Right cardiac atrium (tissue), 5 donors: ENCODE measurements around the gene FOXE3. TPM values are rescaled to one million over a fixed set of nuclear protein-coding genes. Genes with fewer than 3 reads are reported as not detected.

Experiments used
- ATAC-seq, 2 donors: fragments of 200-7000 bp; cut with Tn5 transposase; one replicate each; pipeline versions ENCODE4 v1.8.0 to v1.9.1; 2020; ENCODE audit warnings: moderate library complexity in 2 of 2, mild to moderate bottlenecking in 1 of 2
- DNase-seq, 3 donors: peaks; one replicate each; pipeline ENCODE4 v3.0.0-alpha.2; 2020
- H3K27ac ChIP-seq: one replicate; pipeline ENCODE4 v1.5.1; 2013; ENCODE audit warnings: mild to moderate bottlenecking, low read length, control low read depth, moderate library complexity
- H3K27me3 ChIP-seq: one replicate; pipeline ENCODE4 v1.6.1; 2013; ENCODE audit not compliant: control insufficient read depth, insufficient read depth
- H3K4me1 ChIP-seq: one replicate; pipeline ENCODE4 v1.6.1; 2013; ENCODE audit warnings: low read length; ENCODE audit not compliant: control insufficient read depth, insufficient read depth
- H3K4me3 ChIP-seq: one replicate; pipeline ENCODE4 v1.5.1; 2013; ENCODE audit warnings: low read length, control low read depth
- H3K9me3 ChIP-seq: one replicate; pipeline ENCODE4 v1.6.1; 2013; ENCODE audit warnings: low read length; ENCODE audit not compliant: control insufficient read depth
- WGBS: extraction: QIAGEN DNeasy Blood & Tissue Kit; methylation state at CpG from one replicate; pipeline ENCODE4 v1.1.7; 2013; 5-methylcytosine and 5-hydroxymethylcytosine counted together
- intact Hi-C, 4 donors: fragments of 100-400 bp; cut with DNase I; formaldehyde crosslinking; loops; one replicate each; pipeline versions ENCODE4 v1.11.0 to v1.14.0; 2022 to 2023
- polyA plus RNA-seq: library from polyadenylated mRNA; stranded (reverse); fragments of 200-250 nt; gene quantifications from one replicate; pipeline ENCODE4 v1.2.3, GENCODE V29; 2013
- total RNA-seq, 4 donors: library from RNA; stranded (reverse); fragmentation: NEBNext Ultra II Directional; extraction: Animal tissue kit (Norgen Biotek cat#: 25700); gene quantifications; one replicate each; pipeline ENCODE4 v1.2.1, GENCODE V29; 2021
- donor health status: healthy with polysubstance abuse.
- donor health status: DM: no; HTN: yes; CAD: no.
- donor health status: DM: no; HTN: no; CAD: no.
- donor health status: DM: no; HTN: yes; CAD: no; lungs with severe emphysema.
- donor health status: DM: yes; HTN: yes; CAD: no.

The FOXE3 gene
- total and polyA plus RNA-seq, 5 donors = not detected

DNA sequence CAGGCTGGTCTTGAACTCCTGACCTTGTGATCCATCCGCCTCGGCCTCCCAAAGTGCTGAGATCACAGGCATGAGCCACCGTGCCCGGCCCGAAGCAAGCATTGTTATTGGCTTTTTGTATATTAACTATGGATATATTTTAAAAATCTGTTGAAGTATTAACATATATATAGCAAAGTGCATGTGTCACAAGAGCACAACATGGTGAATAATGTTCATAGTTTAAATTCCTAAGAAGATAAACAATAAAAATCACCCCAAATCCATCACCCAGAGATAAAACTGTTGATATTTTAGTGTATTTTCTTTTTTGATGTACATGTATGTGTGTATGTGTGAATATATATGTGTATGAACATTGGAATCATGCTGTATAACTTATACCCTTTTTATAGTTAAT lies 9.1 kb upstream of the FOXE3 start:
- Histone ChIP-seq H3K27ac (no peak overlapping the region), H3K4me3 (no peak overlapping the region), H3K9me3 (no peaks in the 10 kb centered on the region), H3K27me3 (no peaks in the 10 kb centered on the region), H3K4me1 (no peaks in the 10 kb centered on the region)
- WGBS = 95% methylated on average over 5 of the region's 5 CpGs
- ATAC-seq (no peak), DNase-seq (no peak)
- intact Hi-C loops = no loop called here

- Histone ChIP-seq H3K27me3 (no peaks in the 10 kb centered on the region), H3K27ac (no peak overlapping the region), H3K9me3 (no peaks in the 10 kb centered on the region), H3K4me3 (no peak overlapping the region), H3K4me1 (no peaks in the 10 kb centered on the region)
- ATAC-seq (no peak), DNase-seq (no peak)
- WGBS = 87% methylated on average over 3 of the region's 3 CpGs
- intact Hi-C loops = no loop called here
Measured at GRCh38 chr1:47407481-47407880, 8.6 kb upstream of the FOXE3 start.

- WGBS = 34% methylated on average over 12 of the region's 12 CpGs
- no peaks in the 10 kb centered on the region for H3K27me3 ChIP-seq
- H3K9me3 ChIP-seq = no peaks in the 10 kb centered on the region
- intact Hi-C loops = no loop called here
- H3K27ac ChIP-seq = no peak overlapping the region
- DNase-seq (peak in 2 of 3 donors; percentile 19 to 68), ATAC-seq (peak; percentile 34 to 59)
- H3K4me3 ChIP-seq = no peak overlapping the region
- no peaks in the 10 kb centered on the region for H3K4me1 ChIP-seq
Measured at GRCh38 chr1:47409311-47410067, 6.6 kb upstream of the FOXE3 start.

DNA sequence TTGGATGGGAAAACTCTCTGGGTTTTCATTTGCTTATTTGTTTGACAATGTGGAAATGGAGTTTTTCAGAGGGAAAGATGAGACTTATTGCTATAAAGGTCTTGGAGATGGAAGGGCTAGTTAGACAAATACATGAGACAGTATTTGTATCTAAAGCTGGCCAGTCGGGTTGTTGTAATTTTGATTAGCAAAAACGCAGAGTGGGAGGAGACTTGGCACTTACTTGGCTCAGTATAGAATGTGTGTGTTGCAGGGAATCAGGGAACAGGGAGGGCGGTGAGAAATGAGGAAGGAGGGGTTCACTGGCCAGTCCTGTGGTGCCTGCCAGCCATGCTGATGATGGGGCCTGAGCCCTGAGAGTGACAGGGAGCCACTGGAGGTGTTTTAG lies 6.0 kb upstream of the FOXE3 start:
- H3K27ac ChIP-seq = no peak overlapping the region
- H3K4me3 ChIP-seq = no peak overlapping the region
- H3K9me3 ChIP-seq = no peaks in the 10 kb centered on the region
- no peaks in the 10 kb centered on the region for H3K4me1 ChIP-seq
- no peak for DNase-seq
- ATAC-seq = no peak
- WGBS = 62% methylated on average over 3 of the region's 3 CpGs
- intact Hi-C loops = no loop called here
- H3K27me3 ChIP-seq = no peaks in the 10 kb centered on the region

GRCh38 chr1:47411436-47411835 lies 4.6 kb upstream of the FOXE3 start:
- intact Hi-C loops = no loop called here
- Histone ChIP-seq H3K9me3 (no peaks in the 10 kb centered on the region), H3K27ac (no peak overlapping the region), H3K4me3 (no peak overlapping the region), H3K4me1 (no peaks in the 10 kb centered on the region), H3K27me3 (no peaks in the 10 kb centered on the region)
- ATAC-seq (no peak), DNase-seq (no peak)
- WGBS = 60% methylated on average over 2 of the region's 2 CpGs

DNA sequence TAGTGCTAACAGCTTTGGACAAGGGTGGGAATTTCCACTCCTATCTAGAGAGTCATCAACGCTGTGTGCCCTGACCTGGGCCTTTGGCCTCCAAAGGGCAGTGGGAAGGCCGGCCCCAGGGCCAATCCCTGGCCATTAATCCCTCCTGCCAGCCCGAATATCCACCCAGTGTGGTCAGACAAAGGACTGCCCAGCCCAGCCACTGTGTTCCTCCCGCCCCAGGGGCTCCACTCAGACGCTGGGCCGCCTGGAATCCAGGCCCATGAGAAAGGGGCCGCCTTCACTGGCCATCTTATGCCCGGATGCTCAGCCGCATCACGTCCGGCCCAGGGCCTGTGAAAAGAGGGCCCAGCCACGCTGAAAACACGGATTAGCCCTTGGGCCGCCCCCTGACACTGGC lies 3.6 kb upstream of the FOXE3 start:
- intact Hi-C loops = no loop called here
- 92% methylated on average over 14 of the region's 14 CpGs for WGBS
- H3K9me3 ChIP-seq = no peaks in the 10 kb centered on the region
- H3K4me3 ChIP-seq = no peak overlapping the region
- H3K4me1 ChIP-seq = peaks cover 2% of the 10 kb centered on the region
- H3K27me3 ChIP-seq = no peaks in the 10 kb centered on the region
- no peak for ATAC-seq
- DNase-seq = no peak
- no peak overlapping the region for H3K27ac ChIP-seq

GRCh38 chr1:47416319-47417169 lies 459 bp downstream of the FOXE3 start:
- no peak overlapping the region for H3K27ac ChIP-seq
- DNase-seq (no peak), ATAC-seq (no peak)
- no peaks in the 10 kb centered on the region for H3K9me3 ChIP-seq
- peak overlapping the region; percentile 1 for H3K4me3 ChIP-seq
- H3K27me3 ChIP-seq = no peaks in the 10 kb centered on the region
- intact Hi-C loops = no loop called here
- H3K4me1 ChIP-seq = peaks cover 2% of the 10 kb centered on the region
- WGBS = 2% methylated on average over 134 of the region's 134 CpGs

- DNase-seq (no peak), ATAC-seq (no peak)
- intact Hi-C loops = no loop called here
- H3K9me3 ChIP-seq = no peaks in the 10 kb centered on the region
- 27% methylated on average over 39 of the region's 39 CpGs for WGBS
- H3K27ac ChIP-seq = no peak overlapping the region
- H3K27me3 ChIP-seq = no peaks in the 10 kb centered on the region
- H3K4me3 ChIP-seq = no peak overlapping the region
- peaks cover 2% of the 10 kb centered on the region for H3K4me1 ChIP-seq
Measured at GRCh38 chr1:47417170-47418044, 1.3 kb downstream of the FOXE3 start.

DNA sequence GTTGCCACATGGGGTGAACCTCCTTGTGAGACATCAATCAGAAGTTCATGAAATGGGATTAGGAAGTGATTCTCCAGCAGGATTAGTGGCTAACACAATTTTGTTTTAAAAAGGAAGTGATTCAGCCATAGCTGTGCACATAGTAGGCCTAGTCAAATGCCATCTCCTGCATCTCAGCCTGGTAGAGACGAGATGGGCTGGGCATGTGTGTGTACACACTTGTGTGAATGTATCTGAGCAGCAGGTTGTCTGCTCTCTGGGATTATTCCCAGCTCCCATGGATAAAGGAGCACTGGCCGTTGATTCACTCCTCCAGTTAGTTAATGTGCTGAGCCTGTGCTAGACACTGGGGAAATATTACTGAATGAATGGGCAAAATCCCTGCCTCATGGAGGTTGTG lies 2.0 kb downstream of the FOXE3 start:
- no peaks in the 10 kb centered on the region for H3K27me3 ChIP-seq
- no peak overlapping the region for H3K27ac ChIP-seq
- no peak overlapping the region for H3K4me3 ChIP-seq
- intact Hi-C loops = no loop called here
- H3K4me1 ChIP-seq = peaks cover 2% of the 10 kb centered on the region
- no peak for ATAC-seq
- 75% methylated on average over 2 of the region's 2 CpGs for WGBS
- no peaks in the 10 kb centered on the region for H3K9me3 ChIP-seq
- DNase-seq = no peak

- H3K27me3 ChIP-seq = no peaks in the 10 kb centered on the region
Measured at GRCh38 chr1:47418681-47419325, 2.7 kb downstream of the FOXE3 start.

More at GRCh38 chr1:47418681-47419325, 2.7 kb downstream of the FOXE3 start:
- intact Hi-C loops = no loop called here
- ATAC-seq = no peak
- DNase-seq = no peak
- H3K4me3 ChIP-seq = no peak overlapping the region
- H3K27ac ChIP-seq = no peak overlapping the region
- peaks cover 2% of the 10 kb centered on the region for H3K4me1 ChIP-seq
- WGBS = 89% methylated on average over 6 of the region's 6 CpGs
- no peaks in the 10 kb centered on the region for H3K9me3 ChIP-seq
